Esophagus mucosa (tissue), 1 donor: ENCODE results near the gene WDFY3. TPM values are rescaled to one million over a fixed set of nuclear protein-coding genes. Genes with fewer than 3 reads are reported as not detected.
"Not testable (repeated sequence)": the region's sequence is repeated elsewhere in the genome, so short reads cannot be mapped to it uniquely, and the experiment has no call there.

Experiments used
- ATAC-seq: fragments of 200-7000 bp; cut with Tn5 transposase; one replicate; pipeline ENCODE4 v1.9.1; 2020
- total RNA-seq: library from RNA; stranded (reverse); gene quantifications from one replicate; pipeline ENCODE4 v1.2.4, GENCODE V29; 2023
- donor health status: DM: yes; HTN: yes; CAD: no.

WDFY3 gene
- total RNA-seq, 1 donor from 2014 or later = 46.7 TPM

- ATAC-seq = not testable (repeated sequence)
Observed at GRCh38 chr4:84664767-84665166, 301.7 kb downstream of the WDFY3 start.

- ATAC-seq = no peak
Observed at GRCh38 chr4:84661191-84661939, 305.1 kb downstream of the WDFY3 start.

DNA sequence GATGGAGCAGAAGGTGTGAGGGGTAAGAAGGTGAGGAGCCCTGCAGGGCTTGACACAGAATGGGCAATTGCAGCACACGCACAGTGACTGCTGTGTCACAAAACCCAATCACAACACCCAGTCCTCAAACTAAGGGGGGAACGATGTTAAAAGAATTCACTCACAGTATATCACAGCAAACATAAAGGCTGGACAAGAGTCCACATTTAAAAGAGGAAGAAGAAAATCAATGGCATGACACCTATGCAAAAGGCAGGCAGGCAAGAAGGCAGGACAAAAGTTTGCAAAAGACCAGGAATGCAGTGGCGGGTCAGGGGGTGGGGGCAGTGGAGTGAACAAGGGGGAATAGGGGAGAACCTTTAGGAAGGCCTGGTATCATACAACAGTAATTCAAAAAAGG lies 305.9 kb downstream of the WDFY3 start:
- ATAC-seq = no peak

GRCh38 chr4:84652478-84652877 lies 314.0 kb downstream of the WDFY3 start:
- no peak for ATAC-seq

- no peak for ATAC-seq
Observed at GRCh38 chr4:84651499-84651898, 315.0 kb downstream of the WDFY3 start.

- no peak for ATAC-seq
Observed at GRCh38 chr4:84648863-84649647, 317.4 kb downstream of the WDFY3 start.

GRCh38 chr4:84648178-84648577 lies 318.3 kb downstream of the WDFY3 start:
- ATAC-seq = no peak

DNA sequence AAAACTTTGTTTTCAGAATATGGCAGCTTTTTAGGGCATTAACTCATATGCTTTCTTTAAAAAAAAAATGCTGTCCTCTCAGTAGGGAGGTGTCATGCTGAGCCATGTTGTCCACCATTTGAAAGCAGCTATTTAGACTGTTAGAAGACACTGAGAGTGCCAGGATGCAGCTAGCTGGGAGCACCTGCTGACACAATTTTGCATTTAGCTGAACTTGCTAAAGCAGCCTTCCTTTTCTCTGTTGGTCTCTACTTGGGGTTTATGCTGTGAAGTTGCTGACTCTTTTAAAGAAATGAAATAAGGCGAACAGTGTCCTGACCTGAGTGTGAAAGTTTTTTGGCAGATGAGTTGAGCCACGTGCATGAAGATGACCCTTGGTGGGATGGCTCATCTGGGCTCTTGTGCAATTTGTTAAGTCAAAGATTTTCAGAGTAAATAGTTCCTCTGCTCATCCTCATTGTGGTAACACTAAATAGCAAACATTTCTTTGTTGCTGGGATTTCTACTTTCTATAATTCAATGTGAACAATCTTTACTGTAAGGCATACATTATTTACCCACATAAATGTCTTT lies 319.1 kb downstream of the WDFY3 start:
- no peak for ATAC-seq

DNA sequence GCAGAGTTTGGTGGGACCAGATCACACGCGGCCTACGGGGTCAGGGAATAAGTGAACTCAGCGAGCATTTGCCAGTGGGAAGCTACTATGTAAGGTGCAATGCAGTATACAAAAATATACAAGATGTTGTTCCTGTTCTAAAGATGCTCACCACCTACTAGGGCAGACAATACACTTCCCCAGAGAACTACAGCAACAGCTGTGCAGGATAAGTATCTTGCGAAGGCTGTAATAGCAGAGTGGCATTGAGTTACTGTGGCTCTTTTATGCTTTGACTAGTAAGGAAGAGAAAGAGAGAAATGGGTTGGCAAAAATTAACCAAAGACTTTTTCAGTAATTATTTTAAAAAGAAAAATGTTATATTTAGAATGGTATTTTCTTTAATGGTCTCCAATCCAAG lies 322.4 kb downstream of the WDFY3 start:
- no peak for ATAC-seq

DNA sequence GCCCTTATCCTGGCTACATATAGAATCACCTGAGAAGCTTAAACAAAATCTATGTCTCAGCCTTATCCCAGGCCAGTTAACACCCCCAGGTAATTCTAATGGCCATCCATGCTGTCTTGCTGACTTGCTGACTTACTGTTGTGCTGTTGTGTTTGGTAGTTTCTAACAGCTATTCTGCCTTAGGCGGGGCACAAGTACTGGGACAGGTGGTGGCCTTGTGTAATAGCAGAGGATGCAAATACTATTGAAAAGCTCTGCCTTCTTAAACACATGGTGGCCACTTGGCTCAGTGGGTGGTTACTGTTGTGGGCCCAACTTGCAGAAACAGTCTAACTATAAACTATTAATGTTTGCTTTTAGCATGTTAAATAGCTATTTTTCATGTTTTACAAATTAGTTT lies 327.3 kb downstream of the WDFY3 start:
- peak; percentile 32 for ATAC-seq

- no peak for ATAC-seq
Observed at GRCh38 chr4:84638092-84638491, 328.4 kb downstream of the WDFY3 start.

GRCh38 chr4:84634961-84635360 lies 331.5 kb downstream of the WDFY3 start:
- ATAC-seq = peak; percentile 45

GRCh38 chr4:84632092-84632491 lies 334.4 kb downstream of the WDFY3 start:
- peak; percentile 97 for ATAC-seq

- peak; percentile 55 for ATAC-seq
Observed at GRCh38 chr4:84631573-84631972, 334.9 kb downstream of the WDFY3 start.

DNA sequence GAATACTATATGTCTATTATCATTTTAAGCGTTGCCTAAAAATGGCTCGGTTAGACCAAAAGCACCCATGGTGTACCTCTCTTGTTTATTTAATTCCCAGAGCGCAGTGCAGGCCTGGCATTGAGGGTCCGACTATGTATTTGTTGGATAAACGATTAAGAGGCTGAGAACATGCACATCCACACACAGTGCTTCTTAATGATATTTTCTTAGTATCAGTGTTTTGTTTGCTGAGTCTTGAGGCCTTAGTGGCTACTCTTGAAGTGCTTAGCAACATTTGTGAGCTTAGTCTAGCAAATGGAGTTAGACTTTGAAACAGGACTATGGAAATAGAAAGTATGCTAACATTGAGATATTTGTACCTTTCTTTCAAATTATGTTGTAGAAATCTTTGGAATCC lies 339.8 kb downstream of the WDFY3 start:
- no peak for ATAC-seq

GRCh38 chr4:84623661-84624060 lies 342.8 kb downstream of the WDFY3 start:
- no peak for ATAC-seq

DNA sequence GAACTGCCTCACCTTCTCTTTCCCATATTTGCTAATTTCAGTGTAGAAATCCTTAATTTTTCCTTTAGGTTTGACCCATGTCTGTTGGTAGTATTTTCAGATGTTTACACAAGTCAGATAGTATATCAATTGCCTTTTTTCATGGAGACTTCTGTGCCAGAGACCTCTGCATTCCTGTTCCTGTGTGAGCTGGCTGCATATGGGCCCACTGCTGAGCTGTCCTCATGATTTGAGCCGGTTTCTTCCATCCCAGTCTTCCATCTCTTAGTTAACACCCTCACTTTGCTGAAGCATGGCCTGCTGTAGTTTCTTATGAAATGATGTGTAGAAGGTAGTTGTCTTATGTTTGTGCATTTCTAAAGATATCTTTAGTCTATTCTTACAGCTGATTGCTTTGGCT lies 343.5 kb downstream of the WDFY3 start:
- ATAC-seq = no peak
